ENCODE measurements around the gene PSMB2.

Gene PSMB2

DNA sequence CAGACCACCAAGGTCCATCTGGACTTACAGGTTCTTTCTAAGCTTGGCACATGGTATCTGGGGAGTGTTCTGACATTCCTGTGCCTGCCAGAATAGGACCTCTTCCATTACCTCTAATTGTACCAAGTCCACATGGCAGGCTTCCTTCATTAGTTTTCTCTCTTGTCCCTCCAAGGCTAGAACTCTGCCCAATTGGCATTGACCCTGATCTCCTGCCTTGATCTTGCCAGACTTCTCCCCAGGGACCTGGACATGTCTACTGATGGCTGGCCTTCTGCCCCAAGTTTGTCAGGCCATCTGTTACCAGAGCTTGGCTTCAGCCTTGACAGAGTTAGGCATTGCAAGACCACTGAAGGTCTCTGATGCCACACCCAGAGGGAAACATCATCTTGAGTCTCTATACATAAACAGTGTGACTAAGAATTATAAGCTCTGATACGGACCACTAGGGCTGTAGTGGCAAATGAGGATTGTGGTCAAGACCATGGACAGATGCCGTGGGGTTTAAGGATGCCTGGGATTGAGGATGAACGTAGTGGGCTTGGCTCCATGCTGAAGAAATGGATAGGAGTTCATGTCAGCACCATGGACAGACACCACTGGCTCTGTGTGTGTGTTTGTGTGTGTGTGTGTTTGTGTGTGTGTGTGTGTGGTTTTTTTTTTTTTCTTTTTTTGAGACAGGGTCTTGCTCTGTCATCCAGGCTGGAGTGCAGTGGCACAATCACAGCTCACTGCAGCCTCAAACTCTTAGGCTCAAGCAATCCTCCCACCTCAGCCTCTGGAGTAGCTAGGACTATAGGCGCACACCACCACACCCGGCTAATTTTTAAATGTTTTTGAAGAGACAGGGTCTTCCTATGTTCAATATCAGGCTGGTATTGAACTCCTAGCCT, 19.5 kb upstream of the PSMB2 start:
- no peaks in the 10 kb centered on the region for H3K4me1 Mint-ChIP-seq
- no peak for ATAC-seq (replicated peaks; ENCODE audit: extremely low read depth, poor library complexity, severe bottlenecking)
- H3K9me3 Mint-ChIP-seq, result no peaks in the 10 kb centered on the region
- H3K27me3 Mint-ChIP-seq, result peaks cover 1% of the 10 kb centered on the region
- peaks cover 4% of the 10 kb centered on the region for H3K36me3 Mint-ChIP-seq (ENCODE audit: insufficient read depth)
- no peak overlapping the region for H3K27ac Mint-ChIP-seq (ENCODE audit: low read depth)
- no peak overlapping the region for H3K4me3 Mint-ChIP-seq
- DNase-seq (ENCODE audit: low spot score in 2 of 2), result no peak

DNA sequence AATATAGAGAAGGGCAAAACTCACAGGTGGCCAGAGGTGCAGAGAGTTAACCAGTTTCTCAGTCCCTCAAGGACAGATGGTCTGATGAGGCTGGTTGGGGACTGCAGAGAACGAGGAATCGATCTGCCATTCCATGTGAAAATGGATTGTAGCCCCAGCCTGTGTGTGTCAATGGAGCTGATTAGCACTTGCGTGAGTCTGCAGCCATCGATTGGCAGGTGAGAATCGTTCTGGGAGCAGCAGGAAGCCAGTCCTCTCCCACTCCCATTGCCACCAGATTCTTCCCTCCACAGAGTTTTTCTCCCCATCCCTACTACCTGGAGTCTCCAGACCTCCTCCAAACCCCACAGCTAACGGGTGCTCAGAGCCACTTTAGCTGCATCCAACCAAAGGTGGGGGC, 18.3 kb upstream of the PSMB2 start:
- ATAC-seq (replicated peaks; ENCODE audit: extremely low read depth, poor library complexity, severe bottlenecking), result no peak
- no peaks in the 10 kb centered on the region for H3K4me1 Mint-ChIP-seq
- no peaks in the 10 kb centered on the region for H3K27me3 Mint-ChIP-seq
- no peaks in the 10 kb centered on the region for H3K9me3 Mint-ChIP-seq
- H3K27ac Mint-ChIP-seq (ENCODE audit: low read depth), result no peak overlapping the region
- no peak for DNase-seq (ENCODE audit: low spot score in 2 of 2)
- H3K36me3 Mint-ChIP-seq (ENCODE audit: insufficient read depth), result peaks cover 4% of the 10 kb centered on the region
- no peak overlapping the region for H3K4me3 Mint-ChIP-seq

DNA sequence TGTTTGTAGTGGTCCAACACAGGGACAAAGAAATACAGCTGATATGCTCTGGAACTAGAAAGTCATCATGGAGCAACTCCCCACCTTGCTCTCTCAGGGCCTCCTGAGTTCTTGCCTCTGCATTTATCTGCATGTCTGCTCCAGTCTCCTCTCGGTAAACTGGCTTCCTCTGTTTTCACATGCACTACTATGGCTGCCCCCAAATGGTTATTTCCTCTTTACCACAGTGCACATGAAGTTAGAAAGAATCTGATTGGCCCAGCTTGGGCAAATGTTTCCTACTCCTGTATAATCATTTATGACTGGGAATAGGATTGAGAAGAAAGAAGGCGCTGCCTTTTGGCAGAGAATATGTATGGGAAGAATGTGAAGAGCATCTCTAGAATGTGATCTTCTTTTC, 16.5 kb upstream of the PSMB2 start:
- H3K27ac Mint-ChIP-seq (ENCODE audit: low read depth), result no peak overlapping the region
- H3K4me3 Mint-ChIP-seq, result no peak overlapping the region
- H3K4me1 Mint-ChIP-seq, result no peaks in the 10 kb centered on the region
- H3K27me3 Mint-ChIP-seq, result no peaks in the 10 kb centered on the region
- ATAC-seq (replicated peaks; ENCODE audit: extremely low read depth, poor library complexity, severe bottlenecking), result no peak
- no peak for DNase-seq (ENCODE audit: low spot score in 2 of 2)
- peaks cover 4% of the 10 kb centered on the region for H3K36me3 Mint-ChIP-seq (ENCODE audit: insufficient read depth)
- H3K9me3 Mint-ChIP-seq, result no peaks in the 10 kb centered on the region

DNA sequence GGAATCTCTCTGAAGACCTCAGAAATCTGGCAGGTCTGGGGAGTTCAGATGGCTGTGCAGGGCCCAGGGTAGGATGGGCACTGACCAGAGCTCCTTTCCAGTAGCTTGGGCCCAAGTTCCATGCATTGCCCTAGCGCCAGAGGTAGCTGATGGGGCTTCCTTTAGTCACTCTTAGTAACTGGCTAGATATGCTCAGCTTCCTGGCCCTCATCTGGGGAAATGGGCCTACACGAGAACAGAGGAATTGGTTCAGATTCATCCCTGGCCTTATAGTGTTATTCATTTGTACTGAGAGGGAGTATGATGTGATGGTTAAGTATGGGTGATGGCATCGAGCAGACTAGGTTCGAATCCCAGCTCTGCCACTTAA, 15.5 kb upstream of the PSMB2 start:
- H3K4me3 Mint-ChIP-seq, result no peak overlapping the region
- ATAC-seq (replicated peaks; ENCODE audit: extremely low read depth, poor library complexity, severe bottlenecking) (no peak), DNase-seq (ENCODE audit: low spot score in 2 of 2) (no peak)
- H3K27me3 Mint-ChIP-seq, result no peaks in the 10 kb centered on the region
- no peaks in the 10 kb centered on the region for H3K9me3 Mint-ChIP-seq
- peaks cover 4% of the 10 kb centered on the region for H3K36me3 Mint-ChIP-seq (ENCODE audit: insufficient read depth)
- H3K4me1 Mint-ChIP-seq, result no peaks in the 10 kb centered on the region
- H3K27ac Mint-ChIP-seq (ENCODE audit: low read depth), result no peak overlapping the region

DNA sequence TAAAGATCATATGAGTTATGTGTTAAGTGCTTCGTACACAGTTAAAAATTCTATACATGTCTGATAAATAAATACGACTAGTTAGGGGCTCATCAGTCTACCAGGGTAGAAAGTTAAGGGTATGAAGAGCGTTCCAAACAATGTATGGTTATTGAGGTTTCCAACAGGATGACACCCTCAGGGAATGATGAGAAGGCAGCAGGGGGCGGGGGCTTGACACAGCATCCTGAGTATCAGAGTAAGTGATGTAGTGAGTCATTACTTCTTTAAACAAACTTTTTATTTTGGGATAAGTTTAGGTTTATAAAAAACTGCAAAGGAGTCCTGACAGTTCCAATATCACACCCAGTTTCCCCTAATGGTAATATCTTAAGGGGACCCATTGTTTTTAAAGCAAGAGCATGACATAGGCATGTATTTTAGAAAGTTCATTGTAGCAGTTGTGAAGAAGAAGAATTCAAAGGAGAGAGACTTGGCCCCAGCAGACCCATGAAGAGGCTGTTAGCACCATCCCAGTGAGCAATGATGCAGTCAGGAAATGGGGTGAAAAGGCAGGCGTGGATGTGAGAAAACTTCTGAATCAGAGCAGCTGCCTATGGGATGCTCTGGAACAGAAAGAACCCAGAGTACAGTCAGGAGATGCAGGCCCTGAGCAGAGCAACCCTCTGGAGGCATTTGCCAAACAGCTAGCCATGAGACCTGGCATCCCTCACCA, 15.0 kb upstream of the PSMB2 start:
- no peak overlapping the region for H3K4me3 Mint-ChIP-seq

DNA sequence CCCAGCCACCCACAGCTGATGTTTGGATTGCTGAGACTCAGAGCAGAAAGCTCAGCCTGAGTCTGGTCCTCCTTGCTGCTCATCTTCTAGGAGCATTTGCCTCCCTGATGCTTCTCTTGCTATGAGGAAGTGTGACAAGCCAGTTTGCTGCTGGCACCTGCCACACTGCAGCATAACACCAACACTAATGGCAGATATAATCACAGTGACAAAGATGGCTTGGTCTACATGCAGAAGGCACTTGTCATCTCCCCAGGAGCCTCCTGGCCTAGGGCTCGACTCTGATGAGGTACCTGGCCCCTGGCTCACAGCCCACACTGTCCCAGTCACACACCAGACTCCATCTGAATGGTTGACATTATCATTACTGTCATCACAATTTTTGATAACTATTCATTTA, 13.9 kb upstream of the PSMB2 start:
- H3K36me3 Mint-ChIP-seq (ENCODE audit: insufficient read depth), result peaks cover 2% of the 10 kb centered on the region
- H3K9me3 Mint-ChIP-seq, result no peaks in the 10 kb centered on the region
- no peaks in the 10 kb centered on the region for H3K4me1 Mint-ChIP-seq
- DNase-seq (ENCODE audit: low spot score in 2 of 2) (no peak), ATAC-seq (replicated peaks; ENCODE audit: extremely low read depth, poor library complexity, severe bottlenecking) (no peak)
- H3K27me3 Mint-ChIP-seq, result no peaks in the 10 kb centered on the region
- H3K4me3 Mint-ChIP-seq, result no peak overlapping the region
- no peak overlapping the region for H3K27ac Mint-ChIP-seq (ENCODE audit: low read depth)

More for the DNA sequence above, 15.0 kb upstream of the PSMB2 start:
- H3K4me1 Mint-ChIP-seq, result no peaks in the 10 kb centered on the region
- ATAC-seq (replicated peaks; ENCODE audit: extremely low read depth, poor library complexity, severe bottlenecking), result no peak
- no peak for DNase-seq (ENCODE audit: low spot score in 2 of 2)
- H3K27ac Mint-ChIP-seq (ENCODE audit: low read depth), result no peak overlapping the region
- peaks cover 4% of the 10 kb centered on the region for H3K36me3 Mint-ChIP-seq (ENCODE audit: insufficient read depth)
- no peaks in the 10 kb centered on the region for H3K9me3 Mint-ChIP-seq
- H3K27me3 Mint-ChIP-seq, result no peaks in the 10 kb centered on the region

DNA sequence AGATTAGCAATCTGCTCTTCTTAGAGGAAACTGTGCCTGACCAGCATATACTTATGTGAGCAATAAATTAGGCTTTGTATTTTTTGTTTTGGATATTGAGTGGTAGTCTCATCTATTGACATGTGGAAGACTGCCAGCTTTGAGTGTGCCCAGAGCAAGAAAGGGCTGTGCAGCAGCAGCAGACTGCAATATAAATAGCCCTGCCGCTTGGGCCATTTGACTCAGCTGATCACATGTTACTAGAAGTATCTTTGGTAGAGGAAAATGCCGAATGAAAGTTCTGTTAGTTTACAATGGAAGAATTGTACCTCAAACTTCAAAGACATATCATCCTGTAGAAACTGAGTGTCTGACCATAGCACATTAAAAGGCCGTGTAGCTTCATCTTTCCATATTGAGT, 9.1 kb upstream of the PSMB2 start:
- no peak overlapping the region for H3K27ac Mint-ChIP-seq (ENCODE audit: low read depth)
- no peaks in the 10 kb centered on the region for H3K36me3 Mint-ChIP-seq (ENCODE audit: insufficient read depth)
- no peaks in the 10 kb centered on the region for H3K9me3 Mint-ChIP-seq
- H3K4me3 Mint-ChIP-seq, result no peak overlapping the region
- DNase-seq (ENCODE audit: low spot score in 2 of 2) (no peak), ATAC-seq (replicated peaks; ENCODE audit: extremely low read depth, poor library complexity, severe bottlenecking) (no peak)
- H3K4me1 Mint-ChIP-seq, result no peaks in the 10 kb centered on the region
- H3K27me3 Mint-ChIP-seq, result peaks cover 23% of the 10 kb centered on the region

DNA sequence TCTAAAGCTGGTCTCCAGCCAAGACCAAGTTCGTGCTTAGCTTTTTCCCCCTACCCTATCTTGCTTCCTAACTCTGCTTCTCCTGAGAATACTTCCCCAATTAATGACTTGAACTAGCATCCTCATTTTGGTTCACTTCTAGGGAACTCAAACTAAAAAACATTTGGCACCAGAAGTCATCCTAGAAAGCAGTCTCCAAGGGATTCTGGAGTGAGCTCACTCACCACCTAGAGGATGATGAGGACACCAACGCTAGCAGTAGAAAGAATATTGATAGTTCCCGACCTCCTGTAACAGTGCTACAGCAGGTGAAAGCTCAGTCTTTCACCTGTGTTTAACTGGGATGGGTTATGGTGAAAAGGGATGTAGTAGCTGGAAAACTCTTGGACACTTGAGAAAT, 4.7 kb upstream of the PSMB2 start:
- H3K4me1 Mint-ChIP-seq, result peaks cover 7% of the 10 kb centered on the region
- ATAC-seq (replicated peaks; ENCODE audit: extremely low read depth, poor library complexity, severe bottlenecking) (no peak), DNase-seq (ENCODE audit: low spot score in 2 of 2) (no peak)
- no peak overlapping the region for H3K4me3 Mint-ChIP-seq
- H3K27ac Mint-ChIP-seq (ENCODE audit: low read depth), result no peak overlapping the region
- no peaks in the 10 kb centered on the region for H3K9me3 Mint-ChIP-seq
- H3K36me3 Mint-ChIP-seq (ENCODE audit: insufficient read depth), result peaks cover 9% of the 10 kb centered on the region
- peaks cover 41% of the 10 kb centered on the region for H3K27me3 Mint-ChIP-seq

DNA sequence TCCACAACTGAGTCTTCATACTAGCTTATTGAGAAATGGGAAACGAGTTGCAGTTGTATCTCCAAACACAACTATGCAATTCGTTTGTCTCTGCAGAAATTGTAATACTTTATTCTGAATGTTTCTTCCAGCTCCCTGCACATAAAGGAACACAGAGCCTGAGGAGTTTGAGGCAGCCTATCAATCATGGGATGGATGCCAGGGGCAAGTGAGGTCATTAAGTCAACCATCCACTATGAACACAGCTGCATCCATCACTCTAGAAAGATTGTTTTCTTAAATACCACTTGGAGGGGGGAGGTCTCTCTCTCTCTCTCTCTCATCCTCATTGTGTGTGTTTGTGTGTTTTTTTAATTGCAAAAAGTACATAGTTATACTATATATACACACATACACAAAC, 2.9 kb upstream of the PSMB2 start:
- Mint-ChIP-seq H3K9me3 (no peaks in the 10 kb centered on the region), H3K4me3 (no peak overlapping the region), H3K4me1 (peaks cover 23% of the 10 kb centered on the region), H3K36me3 (ENCODE audit: insufficient read depth) (peaks cover 13% of the 10 kb centered on the region), H3K27me3 (peaks cover 41% of the 10 kb centered on the region), H3K27ac (ENCODE audit: low read depth) (no peak overlapping the region)
- no peak for DNase-seq (ENCODE audit: low spot score in 2 of 2)
- ATAC-seq (replicated peaks; ENCODE audit: extremely low read depth, poor library complexity, severe bottlenecking), result no peak

DNA sequence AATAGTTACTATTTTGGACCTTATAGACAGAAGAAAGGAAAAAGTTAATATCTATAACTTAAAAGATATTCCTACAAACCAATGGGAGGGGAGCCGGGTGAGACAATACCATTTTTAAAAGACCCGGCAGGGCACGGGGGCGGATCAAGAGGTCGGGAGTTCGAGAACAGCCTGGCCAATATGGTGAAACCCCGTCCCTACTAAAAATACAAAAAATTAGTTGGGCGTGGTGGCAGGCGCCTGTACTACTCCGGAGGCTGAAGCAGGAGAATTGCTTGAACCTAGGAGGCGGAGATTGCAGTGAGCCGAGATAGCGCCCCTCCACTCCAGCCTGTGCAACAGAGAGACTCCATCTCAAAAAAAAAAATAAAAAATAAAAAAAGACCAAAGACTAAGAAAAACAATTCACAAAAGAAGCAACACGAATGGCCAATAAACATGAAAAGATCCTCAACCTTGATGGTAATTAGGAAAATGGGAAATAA, 1.2 kb upstream of the PSMB2 start:
- peaks cover 39% of the 10 kb centered on the region for H3K27me3 Mint-ChIP-seq
- peak overlapping the region; percentile 100 for H3K27ac Mint-ChIP-seq (ENCODE audit: low read depth)
- no peak for ATAC-seq (replicated peaks; ENCODE audit: extremely low read depth, poor library complexity, severe bottlenecking)
- no peak for DNase-seq (ENCODE audit: low spot score in 2 of 2)
- H3K9me3 Mint-ChIP-seq, result no peaks in the 10 kb centered on the region
- H3K4me3 Mint-ChIP-seq, result peak overlapping the region; percentile 100
- H3K36me3 Mint-ChIP-seq (ENCODE audit: insufficient read depth), result peaks cover 19% of the 10 kb centered on the region
- H3K4me1 Mint-ChIP-seq, result peaks cover 35% of the 10 kb centered on the region

DNA sequence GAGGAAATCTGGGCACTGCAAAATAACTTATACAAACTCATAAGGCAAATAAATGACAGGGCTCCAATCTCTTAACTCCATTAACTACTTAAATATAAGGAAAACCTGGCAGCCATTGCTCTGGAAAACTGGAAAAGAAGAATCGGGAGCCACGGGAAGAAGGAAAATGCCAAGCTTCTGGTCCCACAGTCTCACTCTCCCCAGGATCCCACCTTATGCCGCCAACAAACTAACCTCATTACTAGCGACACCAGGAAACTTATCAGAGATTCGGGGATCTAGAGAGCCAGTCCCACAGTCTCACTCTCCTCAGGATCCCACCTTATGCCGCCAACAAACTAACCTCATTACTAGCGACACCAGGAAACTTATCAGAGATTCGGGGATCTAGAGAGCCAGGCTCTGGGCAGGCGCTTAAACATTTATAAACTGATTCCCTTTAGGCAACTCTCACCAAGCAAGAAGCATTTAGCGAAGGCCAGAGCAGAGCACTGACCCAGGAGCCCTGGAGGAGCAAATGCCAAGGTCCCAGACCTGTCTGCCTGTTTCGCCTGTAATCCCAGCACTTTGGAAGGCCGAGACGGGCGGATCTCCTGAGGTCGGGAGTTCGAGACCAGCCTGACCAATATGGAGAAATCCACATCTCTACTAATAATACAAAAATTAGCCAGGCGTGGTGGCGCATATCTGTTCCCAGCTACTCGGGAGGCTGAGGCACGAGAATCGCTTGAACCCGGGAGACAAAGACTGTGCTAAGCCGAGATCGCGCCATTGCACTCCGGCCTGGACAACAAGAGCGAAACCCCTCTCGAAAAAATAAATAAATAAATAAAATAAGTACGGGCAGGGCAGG, 720 bp downstream of the PSMB2 start:
- peaks cover 40% of the 10 kb centered on the region for H3K4me1 Mint-ChIP-seq
- DNase-seq (ENCODE audit: low spot score in 2 of 2), result no peak
- no peak for ATAC-seq (replicated peaks; ENCODE audit: extremely low read depth, poor library complexity, severe bottlenecking)
- no peaks in the 10 kb centered on the region for H3K9me3 Mint-ChIP-seq
- peak overlapping the region; percentile 100 for H3K27ac Mint-ChIP-seq (ENCODE audit: low read depth)
- H3K27me3 Mint-ChIP-seq, result peaks cover 20% of the 10 kb centered on the region
- H3K4me3 Mint-ChIP-seq, result peak overlapping the region; percentile 100
- H3K36me3 Mint-ChIP-seq (ENCODE audit: insufficient read depth), result peaks cover 27% of the 10 kb centered on the region

DNA sequence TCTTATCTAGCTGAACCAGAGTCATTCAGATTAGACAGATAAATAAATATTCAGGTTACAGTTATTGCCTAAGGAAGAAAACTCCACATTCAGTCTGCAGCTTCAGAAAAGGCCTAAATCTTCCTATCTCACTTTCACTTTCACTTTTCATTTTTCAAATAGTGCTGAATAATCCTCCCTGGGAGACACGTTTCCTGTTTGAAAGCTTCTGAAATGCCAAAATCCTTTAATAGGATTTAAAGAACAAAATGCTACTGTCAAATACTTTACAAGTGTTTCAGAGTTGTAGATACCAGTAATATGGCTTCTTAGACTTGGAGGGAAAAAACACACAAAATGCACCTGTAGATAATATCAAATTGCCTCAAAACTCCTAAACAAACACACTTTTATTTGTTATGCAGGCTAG, 3.9 kb downstream of the PSMB2 start:
- ATAC-seq (replicated peaks; ENCODE audit: extremely low read depth, poor library complexity, severe bottlenecking) (no peak), DNase-seq (ENCODE audit: low spot score in 2 of 2) (no peak)
- H3K36me3 Mint-ChIP-seq (ENCODE audit: insufficient read depth), result peaks cover 50% of the 10 kb centered on the region
- H3K27me3 Mint-ChIP-seq, result peaks cover 2% of the 10 kb centered on the region
- peak overlapping the region; percentile 92 for H3K27ac Mint-ChIP-seq (ENCODE audit: low read depth)
- peak overlapping the region; percentile 71 for H3K4me3 Mint-ChIP-seq
- peaks cover 40% of the 10 kb centered on the region for H3K4me1 Mint-ChIP-seq
- no peaks in the 10 kb centered on the region for H3K9me3 Mint-ChIP-seq

Measured in central memory CD8-positive, alpha-beta T cell (primary cell).